Left ventricle myocardium inferior (tissue), 1 donor: ENCODE measurements around the gene C21orf58. TPM values are rescaled to one million over a fixed set of nuclear protein-coding genes. Genes with fewer than 3 reads are reported as not detected.

ENCODE experiments used
- DNase-seq: peaks from one replicate; pipeline ENCODE4 v3.0.0-alpha.2; 2020
- H3K27ac ChIP-seq: fragments of 200-600 bp; replicated peaks from 2 replicates; pipeline ENCODE4 v1.8.0; 2021
- H3K27me3 ChIP-seq: fragments of 200-600 bp; 2 replicates; pipeline ENCODE4 v1.8.0; 2021; ENCODE audit warnings: low read depth
- H3K36me3 ChIP-seq: fragments of 200-600 bp; 2 replicates; pipeline ENCODE4 v1.8.0; 2021
- H3K4me1 ChIP-seq: fragments of 200-600 bp; 2 replicates; pipeline ENCODE4 v1.8.0; 2021
- H3K4me3 ChIP-seq: fragments of 200-600 bp; 2 replicates; pipeline ENCODE4 v1.8.0; 2021; ENCODE audit warnings: mild to moderate bottlenecking, moderate library complexity
- H3K9me3 ChIP-seq: fragments of 200-600 bp; replicated peaks from 2 replicates; pipeline ENCODE4 v1.8.0; 2021
- CTCF ChIP-seq: fragments of 200-600 bp; IDR thresholded peaks from 2 replicates; pipeline ENCODE4 v1.8.0; 2021; ENCODE audit warnings: antibody characterized with exemption, mild to moderate bottlenecking, borderline replicate concordance
- intact Hi-C: fragments of 100-400 bp; cut with micrococcal nuclease; formaldehyde crosslinking; loops from one replicate; pipeline ENCODE4 v1.11.0; 2022
- total RNA-seq: library from RNA; stranded (reverse); fragmentation: NEBNext Ultra II Directional; extraction: Animal tissue kit (Norgen Biotek cat#: 25700); gene quantifications from one replicate; pipeline ENCODE4 v1.2.1, GENCODE V29; 2021
- donor health status: DM: no; HTN: yes; CAD: no; lungs with severe emphysema.

The C21orf58 gene
- total RNA-seq, 1 donor from 2014 or later, result 1.5 TPM

DNA sequence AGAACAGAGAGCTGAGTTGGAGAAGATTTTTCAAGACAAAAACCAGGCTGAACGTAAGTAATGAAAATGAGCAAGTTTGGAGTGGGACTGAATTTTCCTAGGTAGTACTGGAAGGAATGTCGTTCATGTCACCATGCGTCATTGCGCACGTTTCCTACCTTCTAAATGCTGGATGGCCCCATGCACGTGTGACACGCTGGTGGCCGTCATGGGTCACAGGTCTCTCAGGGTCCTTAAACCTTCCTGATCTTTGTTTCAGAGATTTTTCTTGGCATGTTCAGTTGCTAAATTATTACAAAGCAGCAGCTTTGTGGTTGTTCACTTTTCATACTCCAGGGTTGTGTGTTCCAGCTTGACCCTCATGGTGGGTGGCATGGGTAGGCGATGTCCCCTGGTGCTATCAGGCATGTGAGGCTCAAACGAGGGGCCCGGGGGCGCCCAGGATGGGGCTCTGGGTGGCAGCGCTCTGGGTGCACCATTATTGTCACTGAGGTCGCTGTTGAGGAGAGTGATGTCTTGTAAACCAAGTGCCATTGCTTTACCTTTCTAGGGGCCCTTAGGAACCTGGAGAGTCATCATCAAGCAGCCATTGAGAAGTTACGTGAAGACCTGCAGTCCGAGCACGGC, 25.6 kb upstream of the C21orf58 start:
- Histone ChIP-seq H3K4me3 (no peak overlapping the region), H3K27ac (no peak overlapping the region), H3K27me3 (no peaks in the 10 kb centered on the region), H3K9me3 (no peaks in the 10 kb centered on the region), H3K4me1 (peaks cover 17% of the 10 kb centered on the region), H3K36me3 (peaks cover 82% of the 10 kb centered on the region)
- intact Hi-C loops, result no loop called here
- no peak for TF ChIP-seq CTCF
- no peak for DNase-seq

DNA sequence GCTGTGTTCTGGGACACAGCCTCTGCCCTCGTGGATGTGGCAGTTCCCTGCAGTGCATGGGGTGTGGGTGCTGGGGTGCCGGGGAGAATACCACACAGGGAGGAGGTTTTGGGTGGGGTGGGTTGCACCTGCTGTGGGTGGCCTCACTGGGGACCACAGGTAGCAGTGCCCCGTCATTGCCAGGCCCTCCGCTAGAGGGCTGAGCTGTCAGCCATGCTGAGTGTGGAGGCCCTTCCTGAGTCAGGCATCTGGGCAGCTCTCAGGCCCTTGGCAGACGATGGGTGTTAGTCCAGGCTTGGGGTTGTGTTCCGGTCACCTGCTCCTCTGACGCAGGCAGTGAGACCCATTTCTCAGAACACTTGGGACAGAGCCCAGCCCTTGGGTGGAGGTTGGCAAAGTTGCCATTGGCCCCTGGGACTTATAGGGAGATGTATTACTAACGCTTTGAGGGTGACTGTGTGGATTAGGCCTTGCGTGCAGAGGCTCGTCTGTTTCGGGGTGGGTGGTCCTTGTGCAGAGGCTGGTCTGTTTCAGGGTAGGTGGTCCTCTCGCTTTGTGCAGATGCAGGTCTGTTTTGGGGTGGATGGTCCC, 24.2 kb upstream of the C21orf58 start:
- intact Hi-C loops, result no loop called here
- no peaks in the 10 kb centered on the region for H3K9me3 ChIP-seq
- H3K27me3 ChIP-seq, result no peaks in the 10 kb centered on the region
- TF ChIP-seq CTCF, result peak; percentile 57
- H3K4me1 ChIP-seq, result peaks cover 17% of the 10 kb centered on the region
- peak overlapping the region; percentile 13 for H3K4me3 ChIP-seq
- peak overlapping the region; percentile 57 for H3K27ac ChIP-seq
- DNase-seq, result peak; percentile 74
- peaks cover 70% of the 10 kb centered on the region for H3K36me3 ChIP-seq

GRCh38 chr21:46347203-46347550, 23.5 kb upstream of the C21orf58 start:
- Histone ChIP-seq H3K4me3 (no peak overlapping the region), H3K36me3 (peaks cover 63% of the 10 kb centered on the region), H3K9me3 (no peaks in the 10 kb centered on the region), H3K27ac (peak overlapping the region; percentile 57), H3K4me1 (peaks cover 17% of the 10 kb centered on the region), H3K27me3 (no peaks in the 10 kb centered on the region)
- intact Hi-C loops, result no loop called here
- no peak for TF ChIP-seq CTCF
- DNase-seq, result no peak

DNA sequence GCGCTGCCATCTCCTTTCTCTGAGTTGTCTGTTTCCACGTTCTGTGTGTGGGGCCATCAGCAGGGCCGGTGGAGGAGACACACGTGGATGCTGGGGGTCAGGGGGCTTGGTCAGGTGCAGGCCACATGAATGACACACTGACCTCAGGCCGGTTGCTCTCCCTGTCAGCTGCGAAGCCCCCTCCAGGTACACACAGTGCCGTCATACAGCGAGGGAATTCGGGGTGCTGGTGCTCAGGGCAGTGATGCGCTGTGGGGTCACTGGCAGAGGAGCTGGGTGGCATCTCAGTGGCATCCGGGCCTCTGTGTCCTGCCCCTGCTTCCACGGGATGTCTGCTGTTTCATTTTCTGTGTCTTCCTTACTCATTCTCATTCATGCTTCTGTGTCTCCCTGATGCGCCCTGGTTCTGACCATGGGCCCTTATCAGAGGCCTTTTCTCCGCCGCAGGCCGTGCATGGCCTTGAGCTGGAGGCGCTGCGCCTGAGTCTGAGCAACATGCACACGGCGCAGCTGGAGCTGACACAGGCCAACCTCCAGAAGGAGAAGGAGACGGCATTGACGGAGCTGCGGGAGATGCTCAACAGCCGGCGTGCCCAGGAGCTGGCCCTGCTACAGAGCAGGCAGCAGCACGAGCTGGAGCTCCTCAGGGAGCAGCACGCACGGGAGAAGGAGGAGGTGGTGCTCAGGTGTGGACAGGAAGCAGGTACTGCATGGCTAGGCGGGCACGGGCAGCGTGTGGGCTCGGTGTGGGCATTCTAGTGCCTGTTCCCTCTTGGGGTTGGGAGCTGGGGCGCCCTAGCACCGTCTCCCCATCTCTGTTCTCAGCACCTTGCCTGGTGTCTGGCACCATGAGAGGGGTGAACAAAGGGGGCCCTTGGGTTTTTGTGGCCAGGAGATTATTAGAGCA, 22.9 kb upstream of the C21orf58 start:
- intact Hi-C loops, result no loop called here
- TF ChIP-seq CTCF, result no peak
- Histone ChIP-seq H3K36me3 (peaks cover 56% of the 10 kb centered on the region), H3K4me1 (peaks cover 17% of the 10 kb centered on the region), H3K4me3 (no peak overlapping the region), H3K27me3 (no peaks in the 10 kb centered on the region), H3K9me3 (no peaks in the 10 kb centered on the region), H3K27ac (no peak overlapping the region)
- DNase-seq, result no peak

DNA sequence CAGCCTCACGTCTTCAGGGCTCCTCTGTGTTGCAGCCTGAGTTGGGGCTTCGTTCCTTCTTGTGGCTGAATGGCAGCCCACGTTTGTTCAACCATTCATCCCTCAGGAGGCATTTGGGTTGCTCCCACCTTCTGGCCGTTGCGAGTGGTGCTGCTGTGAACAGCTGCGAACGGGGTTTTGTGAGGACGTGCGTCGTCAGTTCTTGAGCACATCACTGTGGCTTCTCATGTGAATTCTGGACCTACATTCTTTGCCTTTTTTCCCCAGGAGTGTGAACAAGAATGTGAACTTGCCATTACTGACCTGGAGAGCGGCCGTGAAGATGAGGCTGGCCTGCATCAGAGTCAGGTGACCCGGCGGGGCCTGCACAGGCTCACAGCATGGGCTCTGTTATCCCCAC, 22.2 kb upstream of the C21orf58 start:
- Histone ChIP-seq H3K4me3 (no peak overlapping the region), H3K27ac (no peak overlapping the region), H3K4me1 (peaks cover 17% of the 10 kb centered on the region), H3K9me3 (no peaks in the 10 kb centered on the region), H3K36me3 (peaks cover 49% of the 10 kb centered on the region), H3K27me3 (no peaks in the 10 kb centered on the region)
- intact Hi-C loops, result no loop called here
- DNase-seq, result no peak
- TF ChIP-seq CTCF, result no peak
